Transverse colon (tissue), 4 donors: Measurements from ENCODE around the gene PAX8. TPM values are rescaled to one million over a fixed set of nuclear protein-coding genes. Genes with fewer than 3 reads are reported as not detected.
"Not testable (repeated sequence)": the region's sequence is repeated elsewhere in the genome, so short reads cannot be mapped to it uniquely, and the experiment has no call there.

Source experiments
- DNase-seq: peaks from one replicate; pipeline ENCODE4 v3.0.0-alpha.2; 2019
- H3K27ac ChIP-seq, 4 donors: fragments of 200-600 bp; sonication (generic); 2 replicates each; pipeline ENCODE4 v1.5.1; 2016 to 2018; ENCODE audit warnings: inconsistent platforms in 4 of 4
- H3K27me3 ChIP-seq: fragments of 200-600 bp; sonication (generic); 2 replicates; pipeline ENCODE4 v1.5.1; 2017; ENCODE audit warnings: inconsistent platforms
- H3K36me3 ChIP-seq, 4 donors: fragments of 200-600 bp; sonication (generic); 2 replicates each; pipeline ENCODE4 v1.5.1; 2017 to 2019; ENCODE audit warnings: inconsistent platforms in 4 of 4
- H3K4me1 ChIP-seq, 4 donors: fragments of 200-600 bp; sonication (generic); 2 replicates each; pipeline ENCODE4 v1.5.1; 2017 to 2020; ENCODE audit warnings: inconsistent platforms in 4 of 4
- H3K4me3 ChIP-seq, 4 donors: fragments of 200-600 bp; sonication (generic); 1 replicate in 1 of 4; 2 replicates in 3 of 4; pipeline versions ENCODE4 v1.5.1 to v1.6.1; 2017 to 2019; ENCODE audit warnings: inconsistent platforms in 4 of 4
- H3K9me3 ChIP-seq, 2 donors: fragments of 200-600 bp; sonication (generic); 2 replicates each; pipeline ENCODE4 v1.5.1; 2017 to 2019; ENCODE audit warnings: inconsistent platforms in 2 of 2
- CTCF ChIP-seq, 5 experiments: fragments of 200-600 bp in 3 of 5; fragments of 450-650 bp in 2 of 5; sonication (generic) in 3 of 5; IDR thresholded peaks; 1 replicate in 2 of 5; 2 replicates in 3 of 5; pipeline ENCODE4 v1.5.1; 2016 to 2017; ENCODE audit warnings: antibody characterized with exemption in 5 of 5, inconsistent platforms in 3 of 5, mild to moderate bottlenecking in 2 of 5, moderate library complexity in 1 of 5
- EP300 ChIP-seq: sonication (generic); formaldehyde crosslinking; IDR thresholded peaks from one replicate; pipeline ENCODE4 v1.6.1; 2017; ENCODE audit warnings: antibody characterized with exemption, low read depth
- POLR2A ChIP-seq: fragments of 450-650 bp; IDR thresholded peaks from one replicate; pipeline ENCODE4 v1.6.1; 2016; ENCODE audit warnings: antibody characterized with exemption, mild to moderate bottlenecking, moderate library complexity
- POLR2AphosphoS5 ChIP-seq, 3 donors: sonication (generic); formaldehyde crosslinking; IDR thresholded peaks; one replicate each; pipeline ENCODE4 v1.6.1; 2016; ENCODE audit warnings: antibody characterized with exemption in 3 of 3
- WGBS, 2 donors: methylation state at CpG; one replicate each; pipeline ENCODE4 v1.1.5; 2018; ENCODE audit warnings: low coverage in 1 of 2; 5-methylcytosine and 5-hydroxymethylcytosine counted together
- in situ Hi-C, 4 donors: fragments of 200-750 bp; cut with MboI; loops; one replicate each; pipeline versions ENCODE4 v1.15.0 to v1.15.1; 2017; ENCODE audit warnings: low sequenced_read_pairs in 3 of 4, low pct_ligation_motif_present in 1 of 4, low pct_unique_long_range_greater_than_20kb in 1 of 4
- intact Hi-C: fragments of 100-400 bp; cut with DNase I; formaldehyde crosslinking; loops from one replicate; pipeline ENCODE4 v1.15.1; 2023; ENCODE audit warnings: low total_unique reads
- total RNA-seq, 4 donors: library from RNA; depleted of rRNA; stranded (reverse); fragments of >200 nt; gene quantifications; one replicate each; pipeline ENCODE4 v1.1.0, GENCODE V29; 2016

The PAX8 gene
- total RNA-seq, 4 donors from 2014 or later = 1.6 to 13.7 (median 8.3) TPM

- 88 to 89% methylated on average over 6 to 9 of the region's 9 CpGs for WGBS, 2 donors
- intact Hi-C loops (no loop called here), in situ Hi-C loops (no loop called here)
- no peak for TF ChIP-seq POLR2A
- TF ChIP-seq EP300 = no peak
- TF ChIP-seq POLR2AphosphoS5 (IDR thresholded peaks at IDR 0.05) = no peak
- no peak for TF ChIP-seq CTCF (IDR thresholded peaks at IDR 0.05)
- no peak for DNase-seq
- H3K27ac ChIP-seq = no peak overlapping the region
- H3K27me3 ChIP-seq = no peaks in the 10 kb centered on the region
- H3K36me3 ChIP-seq = no peaks in the 10 kb centered on the region
- no peaks in the 10 kb centered on the region for H3K9me3 ChIP-seq
- H3K4me1 ChIP-seq = peaks cover 3 to 24% (median 16%) of the 10 kb centered on the region in 4 donors
- H3K4me3 ChIP-seq = no peak overlapping the region
Observed at GRCh38 chr2:113237604-113238160, 41.0 kb downstream of the PAX8 start.

GRCh38 chr2:113236367-113237159 lies 42.2 kb downstream of the PAX8 start:
- WGBS, 2 donors = 80% methylated on average over 31 of the region's 38 CpGs; no CpG with 5 or more reads in 1 of the 2 donors
- intact Hi-C loops (no loop called here), in situ Hi-C loops (no loop called here)
- TF ChIP-seq POLR2A (no peak), POLR2AphosphoS5 (IDR thresholded peaks at IDR 0.05) (no peak), EP300 (no peak), CTCF (IDR thresholded peaks at IDR 0.05) (no peak)
- H3K9me3 ChIP-seq = no peaks in the 10 kb centered on the region
- no peaks in the 10 kb centered on the region for H3K36me3 ChIP-seq
- peaks cover 3 to 23% (median 16%) of the 10 kb centered on the region in 4 donors for H3K4me1 ChIP-seq
- no peak for DNase-seq
- no peaks in the 10 kb centered on the region for H3K27me3 ChIP-seq
- peak overlapping the region in 3 of 4 donors; percentile 73 to 83 (median 82) for H3K27ac ChIP-seq
- H3K4me3 ChIP-seq = peak overlapping the region in 3 of 4 donors; percentile 42 to 55 (median 55)

GRCh38 chr2:113235347-113236226 lies 43.1 kb downstream of the PAX8 start:
- Histone ChIP-seq H3K4me3 (peak overlapping the region in 3 of 4 donors; percentile 42 to 55 (median 55)), H3K27ac (peak overlapping the region; percentile 30 to 83 (median 78)), H3K4me1 (peaks cover 3 to 14% (median 9%) of the 10 kb centered on the region in 4 donors)
- intact Hi-C loops, in situ Hi-C loops, H3K36me3 ChIP-seq, H3K9me3 ChIP-seq, H3K27me3 ChIP-seq: not testable (repeated sequence)
- DNase-seq = peak; percentile 45
- WGBS, 2 donors = 68 to 77% methylated on average over 6 to 42 of the region's 74 CpGs
- peak; percentile 76 for TF ChIP-seq POLR2A
- peak; percentile 38 to 66 (median 62) for TF ChIP-seq POLR2AphosphoS5 (IDR thresholded peaks at IDR 0.05)

GRCh38 chr2:113234721-113235346 lies 43.9 kb downstream of the PAX8 start:
- 65 to 83% methylated on average over 4 to 16 of the region's 16 CpGs for whole genome bisulfite sequencing, 2 donors
- in situ Hi-C loops = no loop called here
- Histone ChIP-seq H3K27me3 (no peaks in the 10 kb centered on the region), H3K4me3 (peak overlapping the region in 3 of 4 donors; percentile 42 to 55 (median 55)), H3K27ac (peak overlapping the region in 3 of 4 donors; percentile 73 to 83 (median 82)), H3K4me1 (peaks cover under 1 to 6% (median 3%) of the 10 kb centered on the region in 4 donors), H3K36me3 (no peaks in the 10 kb centered on the region), H3K9me3 (no peaks in the 10 kb centered on the region)
- no peak for DNase-seq
- no peak for TF ChIP-seq POLR2A
- no peak for TF ChIP-seq EP300
- TF ChIP-seq CTCF (IDR thresholded peaks at IDR 0.05) = no peak
- TF ChIP-seq POLR2AphosphoS5 (IDR thresholded peaks at IDR 0.05) = no peak
- intact Hi-C loops = no loop called here
